Measurements from ENCODE around the gene SSTR1.

SSTR1 gene

DNA sequence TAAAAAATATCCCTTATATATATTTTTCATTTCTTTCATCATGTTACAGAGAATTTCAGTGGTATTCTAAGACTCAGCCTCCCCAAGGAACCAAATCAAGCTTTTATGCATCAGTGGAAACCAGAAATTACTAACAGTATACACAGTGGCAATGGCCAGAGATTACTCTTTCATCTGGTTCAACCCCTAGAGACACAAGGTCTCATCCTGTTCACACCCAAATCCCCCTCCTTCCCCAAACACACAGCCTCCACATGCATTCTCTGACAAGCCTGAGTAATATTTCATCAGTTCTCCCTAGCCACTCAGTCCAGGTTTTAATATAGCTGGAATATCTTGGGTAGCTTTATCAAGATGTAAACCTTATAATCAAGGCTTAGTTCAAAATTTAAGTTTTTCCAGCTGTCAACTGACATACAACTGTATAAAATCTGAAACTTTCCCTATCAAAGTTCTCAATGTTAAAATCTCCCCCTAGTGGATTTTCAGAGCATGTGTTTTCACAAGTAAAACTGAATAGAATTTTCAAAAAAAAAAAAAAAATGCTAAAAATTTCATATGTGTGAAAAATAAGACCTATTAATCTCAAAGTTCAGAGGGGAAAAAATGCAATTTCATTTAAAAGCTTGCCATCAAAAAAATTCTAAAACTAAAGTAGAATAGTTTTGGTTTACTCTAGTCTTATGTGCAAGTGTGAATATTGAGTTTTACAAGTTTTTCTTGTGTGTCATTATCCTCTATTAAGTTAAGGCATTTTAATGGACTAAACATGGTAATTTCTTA, 10.5 kb upstream of the SSTR1 start:
- DNase-seq (ENCODE audit: low read depth, low spot score), result no peak
- POLR2A ChIA-PET, result no interaction called here
- TF ChIP-seq, protein P1, sequence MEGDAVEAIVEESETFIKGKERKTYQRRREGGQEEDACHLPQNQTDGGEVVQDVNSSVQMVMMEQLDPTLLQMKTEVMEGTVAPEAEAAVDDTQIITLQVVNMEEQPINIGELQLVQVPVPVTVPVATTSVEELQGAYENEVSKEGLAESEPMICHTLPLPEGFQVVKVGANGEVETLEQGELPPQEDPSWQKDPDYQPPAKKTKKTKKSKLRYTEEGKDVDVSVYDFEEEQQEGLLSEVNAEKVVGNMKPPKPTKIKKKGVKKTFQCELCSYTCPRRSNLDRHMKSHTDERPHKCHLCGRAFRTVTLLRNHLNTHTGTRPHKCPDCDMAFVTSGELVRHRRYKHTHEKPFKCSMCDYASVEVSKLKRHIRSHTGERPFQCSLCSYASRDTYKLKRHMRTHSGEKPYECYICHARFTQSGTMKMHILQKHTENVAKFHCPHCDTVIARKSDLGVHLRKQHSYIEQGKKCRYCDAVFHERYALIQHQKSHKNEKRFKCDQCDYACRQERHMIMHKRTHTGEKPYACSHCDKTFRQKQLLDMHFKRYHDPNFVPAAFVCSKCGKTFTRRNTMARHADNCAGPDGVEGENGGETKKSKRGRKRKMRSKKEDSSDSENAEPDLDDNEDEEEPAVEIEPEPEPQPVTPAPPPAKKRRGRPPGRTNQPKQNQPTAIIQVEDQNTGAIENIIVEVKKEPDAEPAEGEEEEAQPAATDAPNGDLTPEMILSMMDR (IDR thresholded peaks at IDR 0.05; ENCODE audit: insufficient read depth, low read length, missing control alignments), result no peak
- H3K4me3 ChIP-seq (ENCODE audit: low read depth, low read length), result no peak overlapping the region
- CTCF ChIA-PET, result interaction anchor here (0.6 to 5.1 kb wide), 38 partner anchors 8 to 837 kb away, joined by 3 to 63 read pairs (median 4); partner anchors contain the start of gene SSTR1

DNA sequence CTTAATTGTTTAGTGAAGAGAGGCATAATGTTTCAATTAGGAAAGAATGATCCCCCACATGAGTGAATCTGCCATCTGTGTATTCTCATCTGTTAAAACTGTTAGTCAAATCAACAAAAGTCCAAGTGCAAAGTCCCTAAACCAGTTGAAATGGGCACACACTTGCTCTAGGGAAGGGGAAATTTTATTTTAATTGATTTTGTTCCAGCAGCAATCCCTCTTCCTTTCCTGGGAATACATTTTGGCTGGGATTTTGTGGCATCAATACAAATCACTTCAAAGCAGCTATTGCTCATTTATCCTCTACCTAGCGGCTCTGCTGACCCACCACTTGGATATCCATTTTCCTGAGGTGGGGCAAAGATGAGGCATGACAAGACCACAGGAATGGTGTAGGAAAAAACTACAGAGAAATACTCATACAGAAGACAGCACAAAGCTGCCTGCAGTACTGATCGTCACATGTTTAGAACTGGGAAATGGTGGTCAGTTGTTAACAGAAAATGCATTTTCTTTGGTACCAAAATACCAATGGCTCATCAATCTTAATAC, 9.8 kb upstream of the SSTR1 start:
- TF ChIP-seq, protein P1 (IDR thresholded peaks at IDR 0.05; ENCODE audit: insufficient read depth, low read length, missing control alignments), result no peak
- DNase-seq (ENCODE audit: low read depth, low spot score), result no peak
- ChIA-PET CTCF (interaction anchor here (0.6 to 5.1 kb wide), 34 partner anchors 9 to 836 kb away, joined by 3 to 63 read pairs (median 4); partner anchors contain the start of gene SSTR1), POLR2A (interaction anchor here (1.0 kb wide), 2 partner anchors 10 to 57 kb away, joined by 5 read pairs; partner anchors contain the start of gene SSTR1)
- H3K4me3 ChIP-seq (ENCODE audit: low read depth, low read length), result no peak overlapping the region

DNA sequence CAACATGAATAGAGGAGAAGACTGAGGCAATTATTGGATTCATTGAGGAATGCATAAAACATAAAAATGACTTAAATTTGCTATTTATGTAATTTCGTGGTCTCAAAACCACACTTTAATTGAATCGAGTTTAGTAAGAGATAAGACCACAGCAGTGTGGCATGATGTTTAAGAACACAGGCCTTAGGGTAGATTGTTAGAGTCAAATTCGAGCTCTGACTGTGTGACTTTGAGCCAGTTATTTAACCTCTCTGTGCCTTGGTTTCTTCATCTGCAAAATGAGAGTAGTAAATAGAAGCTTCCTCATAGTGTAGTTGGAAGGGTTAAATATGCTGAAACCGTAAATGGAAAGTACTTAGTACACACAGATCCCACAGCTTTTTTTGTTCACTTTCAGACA, 9.3 kb upstream of the SSTR1 start:
- ChIA-PET POLR2A (interaction anchor here (1.0 kb wide), 2 partner anchors 10 to 57 kb away, joined by 5 read pairs; partner anchors contain the start of gene SSTR1), CTCF (interaction anchor here (1.2 to 5.1 kb wide), 10 partner anchors 9 to 295 kb away, joined by 3 to 63 read pairs (median 8); partner anchors contain the start of gene SSTR1)
- H3K4me3 ChIP-seq (ENCODE audit: low read depth, low read length), result no peak overlapping the region
- no peak for DNase-seq (ENCODE audit: low read depth, low spot score)
- TF ChIP-seq, protein P1 (IDR thresholded peaks at IDR 0.05; ENCODE audit: insufficient read depth, low read length, missing control alignments), result no peak

DNA sequence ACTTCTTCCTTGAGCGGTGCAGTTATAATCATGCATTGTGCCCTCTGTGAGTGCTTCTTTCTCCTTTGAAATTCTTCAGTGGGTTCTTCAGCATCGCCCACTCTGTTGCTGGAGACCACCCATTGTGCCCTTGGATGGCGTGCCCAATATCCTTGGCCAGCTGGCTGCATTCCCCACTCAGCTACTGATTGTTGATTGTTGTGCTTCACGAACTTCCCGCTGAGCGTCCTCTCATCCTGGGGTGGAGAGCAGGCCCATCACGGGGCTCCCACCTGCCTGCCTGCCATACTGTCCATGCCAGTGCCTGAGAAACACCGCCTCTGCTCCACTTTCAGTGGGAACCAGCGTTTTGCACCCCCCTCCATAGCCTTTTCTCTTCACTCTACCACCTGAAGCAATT, 8.6 kb upstream of the SSTR1 start:
- CTCF ChIA-PET, result interaction anchor here (0.9 to 5.1 kb wide), 7 partner anchors 9 to 295 kb away, joined by 3 to 63 read pairs (median 8); partner anchors contain the start of gene SSTR1
- POLR2A ChIA-PET, result interaction anchor here (1.0 kb wide), 1 partner anchor 9 kb away, joined by 5 read pairs; the partner anchor contains the start of gene SSTR1
- TF ChIP-seq, protein P1 (IDR thresholded peaks at IDR 0.05; ENCODE audit: insufficient read depth, low read length, missing control alignments), result no peak
- DNase-seq (ENCODE audit: low read depth, low spot score), result no peak
- H3K4me3 ChIP-seq (ENCODE audit: low read depth, low read length), result no peak overlapping the region

DNA sequence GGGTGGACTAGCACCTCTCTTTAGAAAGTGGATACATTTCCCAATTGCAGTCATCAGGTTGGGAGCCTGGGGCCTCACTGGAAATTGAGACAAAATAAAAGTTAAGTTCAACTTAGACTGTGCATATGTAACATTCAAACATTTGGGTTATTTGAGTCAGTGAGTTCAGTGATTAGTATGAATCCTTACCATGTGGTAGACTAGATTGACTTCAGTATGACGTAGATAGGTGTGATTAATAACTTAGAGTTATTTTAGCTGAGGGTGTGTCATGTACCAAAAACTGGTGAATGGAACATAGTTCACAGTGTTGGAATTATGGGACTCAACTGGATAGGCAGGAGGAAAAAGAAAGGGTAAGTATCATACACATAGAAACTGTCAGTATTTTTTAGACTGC, 8.0 kb upstream of the SSTR1 start:
- CTCF ChIA-PET, result interaction anchor here (0.9 to 5.1 kb wide), 5 partner anchors 8 to 296 kb away, joined by 4 to 63 read pairs (median 8); partner anchors contain the start of gene SSTR1
- no peak for DNase-seq (ENCODE audit: low read depth, low spot score)
- POLR2A ChIA-PET, result interaction anchor here (1.0 kb wide), 1 partner anchor 9 kb away, joined by 3 read pairs; no protein-coding TSS in a partner anchor
- H3K4me3 ChIP-seq (ENCODE audit: low read depth, low read length), result no peak overlapping the region
- TF ChIP-seq, protein P1 (IDR thresholded peaks at IDR 0.05; ENCODE audit: insufficient read depth, low read length, missing control alignments), result no peak

Data from AG04449 (cell line).